Measurements from ENCODE around the gene EEFSEC. TPM values are rescaled to one million over a fixed set of nuclear protein-coding genes. Genes with fewer than 3 reads are reported as not detected.

The EEFSEC gene
- total and polyA plus RNA-seq, 11 donors: 17.5 to 48.0 (median 22.5) TPM

- no peak overlapping the region for H3K4me3 ChIP-seq
- H3K36me3 ChIP-seq: no peaks in the 10 kb centered on the region
- H3K27ac ChIP-seq: no peak overlapping the region
- ATAC-seq: no peak
- intact Hi-C loops (cut with DNase I): no loop called here
- WGBS, 4 donors: 83 to 88% (median 85%) methylated on average over 6 of the region's 6 CpGs
- no peaks in the 10 kb centered on the region for H3K27me3 ChIP-seq
- no peak for DNase-seq
- peaks cover 0 to 42% (median 17%) of the 10 kb centered on the region in 12 donors for H3K4me1 ChIP-seq
- H3K9me3 ChIP-seq: no peaks in the 10 kb centered on the region
- TF ChIP-seq POLR2A (IDR thresholded peaks at IDR 0.05) (no peak), CTCF (IDR thresholded peaks at IDR 0.05) (no peak)
Measured at GRCh38 chr3:128231606-128232005, 78.3 kb downstream of the EEFSEC start.

- no peak for ATAC-seq
Measured at GRCh38 chr3:128232376-128233178, 79.3 kb downstream of the EEFSEC start.

GRCh38 chr3:128235207-128235926, 82.1 kb downstream of the EEFSEC start:
- H3K9me3 ChIP-seq: no peaks in the 10 kb centered on the region
- no peak overlapping the region for H3K4me3 ChIP-seq
- H3K4me1 ChIP-seq: peaks cover 0 to 41% (median 20%) of the 10 kb centered on the region in 12 donors
- no peak for TF ChIP-seq CTCF (IDR thresholded peaks at IDR 0.05)
- no peak for TF ChIP-seq POLR2A (IDR thresholded peaks at IDR 0.05)
- no peaks in the 10 kb centered on the region for H3K36me3 ChIP-seq
- intact Hi-C loops (cut with DNase I): no loop called here
- peak in 3 of 4 donors; percentile 49 to 67 (median 50) for ATAC-seq
- no peak for DNase-seq
- no peaks in the 10 kb centered on the region for H3K27me3 ChIP-seq
- 49 to 57% (median 53%) methylated on average over 11 of the region's 11 CpGs for WGBS, 4 donors
- peak overlapping the region in 1 of 12 donors; percentile 3 for H3K27ac ChIP-seq

More at GRCh38 chr3:128232376-128233178, 79.3 kb downstream of the EEFSEC start:
- intact Hi-C loops (cut with DNase I): no loop called here
- DNase-seq: no peak
- H3K27me3 ChIP-seq: no peaks in the 10 kb centered on the region
- H3K36me3 ChIP-seq: no peaks in the 10 kb centered on the region
- no peak overlapping the region for H3K27ac ChIP-seq
- no peaks in the 10 kb centered on the region for H3K9me3 ChIP-seq
- peaks cover 0 to 47% (median 25%) of the 10 kb centered on the region in 12 donors for H3K4me1 ChIP-seq
- H3K4me3 ChIP-seq: no peak overlapping the region
- TF ChIP-seq POLR2A (IDR thresholded peaks at IDR 0.05) (no peak), CTCF (IDR thresholded peaks at IDR 0.05) (no peak)
- WGBS, 4 donors: 57 to 72% (median 61%) methylated on average over 14 of the region's 14 CpGs

GRCh38 chr3:128236657-128237056, 83.4 kb downstream of the EEFSEC start:
- DNase-seq (no peak), ATAC-seq (peak; percentile 49 to 67 (median 63))
- Histone ChIP-seq H3K27ac (peak overlapping the region in 2 of 12 donors; percentile 11 to 52), H3K4me3 (no peak overlapping the region), H3K36me3 (no peaks in the 10 kb centered on the region), H3K27me3 (no peaks in the 10 kb centered on the region), H3K4me1 (peaks cover 0 to 41% (median 18%) of the 10 kb centered on the region in 12 donors), H3K9me3 (no peaks in the 10 kb centered on the region)
- WGBS, 4 donors: 57 to 65% (median 61%) methylated on average over 8 of the region's 8 CpGs
- intact Hi-C loops (cut with DNase I): no loop called here
- TF ChIP-seq POLR2A (IDR thresholded peaks at IDR 0.05): no peak
- TF ChIP-seq CTCF (IDR thresholded peaks at IDR 0.05): no peak
